ENCODE data around the gene DNAH8.

DNAH8 gene

GRCh38 chr6:39079197-39080125 lies 364.4 kb downstream of the DNAH8 start:
- DNase-seq = no peak
